SIG-M5 (cell line): ENCODE data around the gene DDX1.
"Not testable (repeated sequence)": the region's sequence is repeated elsewhere in the genome, so short reads cannot be mapped to it uniquely, and the experiment has no call there.

Experiments used
- DNase-seq: peaks from one replicate; lab custom pipeline; 2025; lab: John Stamatoyannopoulos, UW

DDX1 gene

DNA sequence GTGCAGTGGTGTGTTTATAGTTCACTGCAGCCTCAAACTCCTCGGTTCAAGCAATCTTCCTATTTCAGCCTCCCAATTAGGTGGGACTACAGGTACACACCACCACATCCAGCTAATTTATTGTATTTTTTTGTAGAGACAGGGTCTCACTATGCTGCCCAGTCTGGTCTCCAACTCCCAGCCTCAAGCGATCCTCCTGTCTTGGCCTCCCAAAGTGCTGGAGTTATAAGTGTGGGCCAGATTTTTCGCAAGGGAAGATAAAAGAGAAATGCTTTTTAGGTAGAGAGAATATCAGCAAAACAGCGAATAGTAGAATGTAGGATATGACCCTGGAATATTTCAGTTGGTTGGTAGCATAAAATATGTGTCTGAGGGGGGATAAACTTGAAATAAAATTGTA, 4.3 kb downstream of the DDX1 start:
- DNase-seq = no peak

GRCh38 chr2:15596350-15596749, 4.7 kb downstream of the DDX1 start:
- no peak for DNase-seq

DNA sequence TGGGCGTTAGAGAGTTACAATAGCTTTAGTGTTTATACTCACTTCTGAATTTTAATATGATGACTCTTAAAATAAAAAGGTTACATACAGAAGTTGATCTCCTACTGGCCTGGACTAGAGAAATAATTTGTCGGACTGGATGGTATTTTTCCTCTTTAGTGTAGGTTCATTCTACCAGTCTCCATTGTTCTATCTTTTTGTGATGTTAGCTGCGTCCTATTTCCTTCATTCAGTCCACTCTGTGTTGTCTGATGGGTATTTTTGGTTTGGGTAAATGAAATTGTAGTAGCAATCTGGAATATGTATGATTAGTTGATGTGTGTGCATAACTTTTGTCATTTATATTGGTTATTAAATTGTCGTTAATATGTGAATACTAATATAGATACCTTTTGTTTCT, 5.3 kb downstream of the DDX1 start:
- no peak for DNase-seq

- no peak for DNase-seq
Observed at GRCh38 chr2:15599994-15600393, 8.3 kb downstream of the DDX1 start.

DNA sequence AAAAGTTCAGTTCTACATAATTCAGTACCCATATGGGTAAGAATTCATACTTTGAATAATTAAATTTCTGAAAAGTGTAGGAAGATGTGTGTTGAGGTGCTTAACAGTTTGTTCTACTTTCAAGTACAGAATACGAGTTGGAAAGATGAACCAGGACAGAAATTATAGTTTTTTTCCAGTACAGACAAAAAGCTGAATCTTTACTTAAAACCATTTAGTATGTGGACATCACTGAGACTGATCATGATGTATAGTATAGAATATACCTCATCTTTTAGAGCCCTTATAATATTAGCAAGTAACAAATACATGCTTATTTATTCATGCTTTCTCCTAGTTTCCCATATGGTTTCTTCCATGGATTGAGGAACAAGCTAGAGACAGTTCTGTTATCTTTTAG, 10.0 kb downstream of the DDX1 start:
- no peak for DNase-seq

DNA sequence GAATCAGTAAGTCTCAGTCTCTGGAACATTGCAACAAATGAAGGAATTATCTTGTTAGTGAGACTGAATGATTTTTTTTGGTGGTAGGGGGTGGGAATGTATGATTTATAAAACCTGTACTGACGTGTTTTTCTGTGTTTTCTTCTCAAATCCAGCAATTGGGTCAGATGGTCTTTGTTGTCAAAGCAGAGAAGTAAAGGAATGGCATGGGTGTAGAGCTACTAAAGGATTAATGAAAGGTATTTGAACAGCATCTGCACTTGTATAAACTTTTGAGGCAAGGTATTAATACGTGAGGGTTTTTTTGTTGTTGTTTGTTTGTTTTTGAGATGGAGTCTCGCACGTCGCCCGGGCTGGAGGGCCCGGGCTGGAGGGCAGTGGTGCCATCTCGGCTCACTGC, 10.7 kb downstream of the DDX1 start:
- no peak for DNase-seq

GRCh38 chr2:15603044-15603765, 11.5 kb downstream of the DDX1 start:
- no peak for DNase-seq

- no peak for DNase-seq
Observed at GRCh38 chr2:15603948-15604347, 12.3 kb downstream of the DDX1 start.

- DNase-seq = no peak
Observed at GRCh38 chr2:15605721-15606120, 14.1 kb downstream of the DDX1 start.

DNA sequence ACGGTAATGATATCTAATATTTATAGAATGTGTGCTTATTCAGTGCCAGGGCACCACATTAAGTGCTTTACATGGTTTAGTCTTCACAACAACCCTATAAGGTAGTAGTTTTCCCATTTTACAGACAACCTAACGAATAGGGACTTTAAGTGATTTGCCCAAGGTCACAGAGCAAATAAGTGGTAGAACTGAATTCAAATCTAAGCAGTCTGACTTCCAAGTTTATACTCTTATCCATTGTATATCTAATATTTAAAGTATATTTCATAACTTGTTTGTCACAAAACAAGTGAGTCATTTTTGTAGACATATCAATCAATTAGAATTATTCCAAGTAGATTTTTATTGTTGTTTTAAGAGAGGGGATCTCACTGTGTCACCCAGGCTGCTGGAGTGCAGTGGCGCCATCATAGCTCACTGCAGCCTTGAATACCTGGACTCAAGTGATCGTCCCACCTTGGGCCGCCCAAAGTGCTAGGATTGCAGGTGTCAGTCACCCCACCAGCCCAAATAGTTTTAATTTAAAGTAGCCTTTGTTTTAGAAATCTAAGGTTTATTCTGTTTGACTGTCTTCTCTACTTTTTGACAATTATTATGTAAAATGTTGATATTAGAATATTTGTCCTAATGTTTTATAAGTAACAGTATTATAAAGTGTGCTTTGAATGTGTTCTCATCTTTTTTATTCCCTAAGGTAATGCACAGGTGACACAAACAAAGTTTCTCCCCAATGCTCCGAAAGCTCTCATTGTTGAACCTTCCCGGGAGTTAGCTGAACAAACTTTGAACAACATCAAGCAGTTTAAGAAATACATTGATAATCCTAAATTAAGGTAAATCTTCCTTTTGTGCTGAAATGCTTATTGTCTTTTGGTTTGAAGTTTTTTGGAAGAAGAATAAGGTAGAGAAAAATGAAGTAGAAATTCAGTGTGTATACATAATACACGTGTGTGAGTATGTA, 15.1 kb downstream of the DDX1 start:
- no peak for DNase-seq

DNA sequence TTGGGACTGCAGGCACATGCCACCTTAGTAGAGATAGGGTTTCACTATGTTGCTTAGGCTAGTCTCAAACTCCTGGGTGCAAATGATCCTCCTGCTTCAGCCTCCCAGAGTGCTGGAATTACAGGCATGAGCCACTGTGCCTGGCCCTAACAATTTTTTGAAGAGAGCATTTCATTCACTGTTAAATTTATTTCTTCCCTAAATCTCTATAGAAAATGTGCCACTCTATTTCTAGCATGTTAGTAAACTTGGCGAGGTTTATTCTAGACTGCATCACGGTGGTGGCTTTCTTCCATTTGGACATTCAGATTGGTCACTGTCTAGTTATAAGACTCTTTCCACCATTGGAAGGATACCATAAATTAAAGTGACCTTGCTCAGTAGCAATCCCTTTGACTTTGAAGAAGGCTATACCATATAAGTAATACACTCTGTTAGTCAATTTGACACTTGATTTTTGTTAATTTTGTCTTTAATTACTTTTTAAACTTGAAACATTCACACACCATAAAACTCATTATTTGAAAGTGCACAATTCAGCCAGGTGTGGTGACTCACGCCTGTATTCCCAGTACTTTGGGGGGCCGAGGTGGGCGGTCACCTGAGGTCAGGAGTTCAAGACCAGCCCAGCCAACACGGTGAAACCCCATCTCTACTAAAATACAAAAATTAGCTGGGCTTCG, 16.2 kb downstream of the DDX1 start:
- no peak for DNase-seq

GRCh38 chr2:15608392-15608761, 16.7 kb downstream of the DDX1 start:
- no peak for DNase-seq

DNA sequence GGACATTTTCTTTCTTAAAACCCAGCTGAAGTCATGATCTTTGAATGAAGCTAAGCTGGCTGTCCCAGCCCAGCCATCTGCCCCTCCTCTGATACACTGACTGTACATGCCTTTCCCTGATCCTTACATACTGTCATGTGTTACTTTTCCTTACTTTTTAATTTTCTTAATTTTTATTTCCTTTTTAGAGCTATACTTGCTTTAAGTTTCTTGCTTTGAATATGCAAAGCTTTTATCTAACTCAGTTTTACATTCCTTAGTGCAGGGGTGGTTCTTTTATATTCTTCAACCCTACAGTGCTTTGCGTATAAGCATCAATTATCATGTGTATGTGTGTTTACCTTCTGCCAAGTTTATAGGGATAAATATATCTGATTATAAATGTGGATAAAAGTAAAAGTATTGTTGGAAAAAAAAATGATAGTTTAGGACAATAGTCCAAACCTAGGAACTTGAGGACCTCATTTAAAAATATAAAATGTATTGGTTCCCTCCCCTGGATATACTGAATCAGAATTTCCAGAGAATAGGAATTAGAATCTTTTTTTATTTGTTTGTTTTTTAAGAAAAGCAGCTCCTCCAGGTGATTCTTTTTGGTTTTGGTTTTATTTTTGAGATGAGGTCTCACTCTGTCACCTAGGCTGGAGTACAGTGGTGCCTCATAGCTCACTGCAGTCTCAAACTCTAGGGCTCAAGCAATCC, 17.8 kb downstream of the DDX1 start:
- no peak for DNase-seq

DNA sequence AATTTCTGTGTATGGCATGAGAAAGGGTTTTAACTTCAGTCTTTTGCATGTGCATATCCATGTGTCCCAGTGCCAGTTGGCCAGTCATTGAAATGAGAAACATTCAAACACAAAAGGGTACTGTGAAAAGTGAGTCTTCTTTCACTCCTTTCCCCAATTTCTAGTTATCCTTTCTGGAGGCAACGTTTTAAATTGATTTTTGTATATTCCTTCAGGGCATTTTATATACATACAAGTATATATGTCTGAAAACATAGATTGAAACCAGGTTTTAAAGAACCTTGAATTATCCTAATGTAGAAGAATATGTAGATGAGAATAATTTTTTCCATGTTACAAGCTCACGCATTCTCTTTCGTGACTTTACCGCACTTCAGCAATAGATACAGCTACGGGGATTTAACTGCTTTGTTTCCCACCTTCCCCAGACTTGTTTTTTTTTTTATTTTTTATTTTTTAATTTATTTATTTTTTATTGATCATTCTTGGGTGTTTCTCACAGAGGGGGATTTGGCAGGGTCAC, 18.8 kb downstream of the DDX1 start:
- no peak for DNase-seq

DNA sequence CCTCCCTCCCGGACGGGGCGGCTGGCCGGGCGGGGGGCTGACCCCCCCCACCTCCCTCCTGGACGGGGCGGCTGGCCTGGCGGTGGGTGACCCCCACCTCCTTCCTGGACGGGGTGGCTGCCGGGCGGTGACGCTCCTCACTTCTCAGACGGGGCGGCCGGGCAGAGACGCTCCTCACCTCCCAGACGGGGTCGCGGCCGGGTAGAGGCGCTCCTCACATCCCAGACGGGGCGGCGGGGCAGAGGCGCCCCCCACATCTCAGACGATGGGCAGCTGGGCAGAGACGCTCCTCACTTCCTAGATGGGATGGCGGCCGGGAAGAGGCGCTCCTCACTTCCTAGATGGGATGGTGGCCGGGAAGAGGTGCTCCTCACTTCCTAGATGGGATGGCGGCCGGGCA, 20.4 kb downstream of the DDX1 start:
- not testable (repeated sequence) for DNase-seq

GRCh38 chr2:15613736-15614429, 22.2 kb downstream of the DDX1 start:
- DNase-seq = no peak

DNA sequence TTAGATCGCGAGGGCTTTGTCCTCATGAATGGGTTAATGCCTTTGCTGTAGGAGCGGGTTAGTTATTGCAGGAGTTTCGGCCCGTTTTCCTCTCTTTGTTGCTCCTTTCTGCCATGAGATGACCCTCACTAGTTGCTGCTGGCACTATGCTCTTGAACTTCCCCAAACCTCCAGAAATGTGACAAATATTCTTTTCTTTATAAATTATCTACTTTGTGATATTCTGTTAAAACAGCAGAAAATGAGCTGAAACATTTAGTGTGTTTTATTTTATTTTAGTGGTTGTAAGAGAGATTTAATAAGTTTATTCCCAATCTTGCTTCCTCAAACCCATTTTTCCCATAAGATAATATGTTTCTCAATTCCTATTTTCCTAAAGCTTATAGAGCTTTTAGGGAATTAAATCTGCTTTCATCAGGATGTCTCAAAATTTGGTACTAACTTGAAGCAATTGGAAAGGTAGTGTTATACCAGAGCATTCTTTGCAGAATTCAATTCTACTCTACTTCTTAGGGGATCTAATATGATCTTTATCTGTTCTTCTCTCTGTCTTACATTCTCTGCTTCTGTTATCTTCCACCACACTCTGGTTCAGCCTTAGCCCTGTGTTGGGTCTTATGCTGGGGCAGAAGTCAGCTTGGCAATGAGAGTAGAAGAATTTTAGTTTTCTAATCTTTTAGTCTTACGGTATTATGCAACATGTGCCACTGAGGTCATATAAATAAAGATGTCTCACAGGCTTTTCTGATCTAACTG, 23.1 kb downstream of the DDX1 start:
- no peak for DNase-seq

DNA sequence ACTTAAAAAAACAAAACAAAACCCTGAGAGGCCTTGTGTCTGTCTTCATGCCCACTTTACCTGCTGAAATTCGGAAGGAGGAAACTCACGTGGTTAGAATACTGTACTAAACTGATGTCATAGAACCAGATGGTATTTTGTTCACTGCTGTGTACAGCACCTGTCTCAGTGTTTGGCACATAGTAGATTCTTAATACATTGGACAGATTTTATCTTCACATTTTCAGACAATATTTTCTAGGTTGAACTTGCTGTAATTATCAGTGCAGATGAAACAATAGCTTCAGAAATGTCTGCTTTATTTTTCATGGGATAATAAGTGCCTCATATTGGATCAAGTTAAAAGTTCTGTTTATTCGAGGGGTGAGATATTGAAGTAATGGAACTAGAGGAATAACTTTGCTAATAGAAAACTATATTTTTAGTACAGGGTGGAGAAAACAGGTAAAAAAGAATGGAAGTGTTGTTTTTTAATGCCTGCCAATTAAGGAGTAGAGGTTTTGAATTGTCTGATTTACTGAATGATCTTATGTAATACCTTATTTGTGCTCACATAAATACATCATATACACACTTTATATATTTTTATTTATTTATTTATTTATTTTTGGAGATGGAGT, 23.7 kb downstream of the DDX1 start:
- DNase-seq = no peak

DNA sequence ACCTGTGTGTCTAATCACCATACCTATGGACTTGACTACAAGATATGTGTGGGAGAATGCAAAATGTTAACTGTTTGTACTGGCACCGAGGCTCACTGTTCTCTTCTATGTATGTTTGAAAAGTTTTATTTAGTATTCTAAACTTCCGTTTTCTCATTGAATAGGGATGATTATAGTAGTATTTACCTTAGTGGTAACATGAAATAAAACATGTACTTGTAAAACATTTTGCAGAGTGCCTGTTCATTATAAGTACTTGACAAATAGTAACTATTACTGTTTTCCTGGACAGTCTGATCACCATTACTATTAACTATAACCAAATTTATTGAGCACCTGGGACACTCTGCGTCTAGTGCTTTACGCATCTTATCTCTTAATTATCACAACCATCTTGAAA, 24.8 kb downstream of the DDX1 start:
- DNase-seq = no peak
